HepG2 (cell line): ENCODE results near the gene SASH1. TPM values are rescaled to one million over a fixed set of nuclear protein-coding genes. Genes with fewer than 3 reads are reported as not detected.

Experiments used
- ATAC-seq: fragments of 200-7000 bp; cut with Tn5 transposase; 3 replicates; pipeline ENCODE4 v1.9.1; 2020; ENCODE audit warnings: mild to moderate bottlenecking, moderate library complexity
- BruUV-seq: library from RNA; stranded (reverse); fragments of 400-500 nt; replicated peaks from 2 replicates; lab custom pipeline; 2021; lab: Mats Ljungman, UMichigan
- CTCF ChIA-PET: fragments of 300-600 bp; formaldehyde crosslinking; extraction: SDS; loops from one replicate; lab custom pipeline; 2021; ENCODE audit warnings: low total read pairs, inconsistent platforms, low intra/inter-chr PET ratio; lab: Yijun Ruan, JAX
- POLR2A ChIA-PET: fragments of 350-600 bp; sonication (Branson Sonifier 250); formaldehyde crosslinking; loops from one replicate; lab custom pipeline; 2020; ENCODE audit warnings: antibody characterized with exemption, inconsistent platforms; lab: Yijun Ruan, JAX
- DNase-seq: peaks from one replicate; pipeline ENCODE4 v3.0.0-alpha.2; 2015; ENCODE audit warnings: low spot score
- FAIRE-seq: peaks from 3 replicates; lab custom pipeline; 2011; peaks lifted over from hg19 to GRCh38; lab: Jason Lieb, UNC
- H2AFZ ChIP-seq: one replicate; pipeline ENCODE4 v1.6.1; 2011; ENCODE audit warnings: low read length, inconsistent platforms
- H3K27ac ChIP-seq: fragments of 300-600 bp; 3 replicates; pipeline ENCODE4 v1.8.0; 2011; ENCODE audit warnings: mixed run types, mild to moderate bottlenecking, mixed read lengths, low read length, inconsistent platforms; ENCODE audit not compliant: insufficient read depth; ENCODE audit errors: extremely low read length
- H3K27me3 ChIP-seq, 2 experiments: fragments of 200-600 bp in 1 of 2; 2 replicates in 1 of 2; 3 replicates in 1 of 2; pipeline versions ENCODE4 v1.6.0 to v1.8.0; 2011; ENCODE audit warnings: low read length in 2 of 2, mild to moderate bottlenecking in 2 of 2, moderate library complexity in 2 of 2, inconsistent platforms in 1 of 2; ENCODE audit not compliant: insufficient read depth in 2 of 2, control insufficient read depth in 1 of 2
- H3K36me3 ChIP-seq, 2 experiments: fragments of 200-600 bp in 1 of 2; replicated peaks in 1 of 2; 2 replicates in 1 of 2; 3 replicates in 1 of 2; pipeline versions ENCODE4 v1.5.1 to v1.8.0; 2011; ENCODE audit warnings: low read length in 2 of 2, inconsistent platforms in 1 of 2; ENCODE audit not compliant: insufficient read depth in 2 of 2, control insufficient read depth in 1 of 2
- H3K4me1 ChIP-seq: 2 replicates; pipeline ENCODE4 v1.5.1; 2012; ENCODE audit warnings: low read length, inconsistent platforms; ENCODE audit not compliant: insufficient read depth
- H3K4me2 ChIP-seq: 2 replicates; pipeline ENCODE4 v1.6.0; 2011; ENCODE audit warnings: low read depth, low read length, inconsistent platforms
- H3K4me3 ChIP-seq, 3 experiments: fragments of 200-600 bp in 1 of 3; sonication (generic), shearing (Covaris generic) in 1 of 3; replicated peaks in 1 of 3; 2 replicates each; pipeline ENCODE4 v1.5.1; 2011 to 2016; ENCODE audit warnings: low read length in 3 of 3, inconsistent platforms in 2 of 3, low read depth in 2 of 3, mild to moderate bottlenecking in 2 of 3, control low read depth in 1 of 3, mixed read lengths in 1 of 3; ENCODE audit not compliant: insufficient read depth in 1 of 3
- H3K79me2 ChIP-seq: one replicate; pipeline ENCODE4 v1.6.1; 2011; ENCODE audit warnings: low read length, inconsistent platforms; ENCODE audit not compliant: insufficient read depth
- H3K9ac ChIP-seq: 2 replicates; pipeline ENCODE4 v1.6.0; 2011; ENCODE audit warnings: mild to moderate bottlenecking, low read depth, low read length, inconsistent platforms; ENCODE audit not compliant: insufficient read depth
- H3K9me3 ChIP-seq: 2 replicates; pipeline ENCODE4 v1.5.1; 2012; ENCODE audit warnings: mild to moderate bottlenecking, low read length
- H4K20me1 ChIP-seq: 2 replicates; pipeline ENCODE4 v1.6.0; 2011; ENCODE audit warnings: inconsistent platforms, mild to moderate bottlenecking, low read length, moderate library complexity; ENCODE audit not compliant: insufficient read depth
- CREB3 ChIP-seq: sonication (generic); formaldehyde crosslinking; IDR thresholded peaks from 2 replicates; pipeline ENCODE4 v1.5.0; 2020; ENCODE audit warnings: missing genetic modification reagents
- DMTF1 ChIP-seq: sonication (generic); formaldehyde crosslinking; IDR thresholded peaks from 2 replicates; pipeline ENCODE4 v1.4.0; 2020; ENCODE audit warnings: mild to moderate bottlenecking, missing genetic modification reagents
- DNMT1 ChIP-seq: sonication (generic); formaldehyde crosslinking; IDR thresholded peaks from 2 replicates; pipeline ENCODE4 v1.5.1; 2020; ENCODE audit warnings: mild to moderate bottlenecking, missing genetic modification reagents
- HNRNPK ChIP-seq: fragments of 200-400 bp; formaldehyde crosslinking; IDR thresholded peaks from 2 replicates; pipeline ENCODE4 v1.6.1; 2018; ENCODE audit warnings: low read length, low read depth, moderate library complexity, mild to moderate bottlenecking; ENCODE audit not compliant: poor library complexity, severe bottlenecking
- NFYB ChIP-seq: sonication (generic); formaldehyde crosslinking; IDR thresholded peaks from 2 replicates; pipeline ENCODE4 v1.4.0; 2020; ENCODE audit warnings: missing genetic modification reagents
- NR2F6 ChIP-seq, 2 experiments: IDR thresholded peaks; 2 replicates each; pipeline ENCODE4 v1.6.1; 2016; ENCODE audit warnings: antibody characterized with exemption in 1 of 2, mild to moderate bottlenecking in 1 of 2
- ZNF160 ChIP-seq: sonication (generic); formaldehyde crosslinking; IDR thresholded peaks from 2 replicates; pipeline ENCODE4 v1.8.0; 2022; ENCODE audit warnings: mild to moderate bottlenecking, inconsistent platforms, missing genetic modification reagents
- ZNF547 ChIP-seq: sonication (generic); formaldehyde crosslinking; IDR thresholded peaks from 2 replicates; pipeline ENCODE4 v1.5.1; 2020; ENCODE audit warnings: mild to moderate bottlenecking, missing genetic modification reagents
- ZNF660 ChIP-seq: sonication (generic); formaldehyde crosslinking; IDR thresholded peaks from 2 replicates; pipeline ENCODE4 v1.5.1; 2020; ENCODE audit warnings: mild to moderate bottlenecking, low read depth, missing genetic modification reagents, borderline replicate concordance
- ZNF792 ChIP-seq: IDR thresholded peaks from 2 replicates; pipeline ENCODE4 v1.6.1; 2016
- ZNF891 ChIP-seq: sonication (generic); formaldehyde crosslinking; IDR thresholded peaks from 2 replicates; pipeline ENCODE4 v1.5.0; 2020; ENCODE audit warnings: mild to moderate bottlenecking, missing genetic modification reagents
- ZXDC ChIP-seq: sonication (generic); formaldehyde crosslinking; IDR thresholded peaks from 2 replicates; pipeline ENCODE4 v1.5.0; 2020; ENCODE audit warnings: mild to moderate bottlenecking, missing genetic modification reagents
- WGBS: methylation state at CpG from one replicate; pipeline ENCODE4 v1.1.6; 2017; ENCODE audit warnings: low lambda C conversion rate; 5-methylcytosine and 5-hydroxymethylcytosine counted together
- in situ Hi-C: cut with HindIII; loops from 2 replicates; pipeline ENCODE4 v1.10.0; 2017; ENCODE audit warnings: low pct_unique_long_range_greater_than_20kb; ENCODE audit not compliant: extremely low pct_ligation_motif_present
- intact Hi-C: fragments of 100-400 bp; cut with micrococcal nuclease; formaldehyde crosslinking; loops from one replicate; pipeline ENCODE4 v1.10.0; 2022; ENCODE audit not compliant: unreplicated experiment
- polyA plus RNA-seq, 8 experiments: library from polyadenylated mRNA; depleted of rRNA in 3 of 8; stranded (reverse) in 7 of 8; unstranded in 1 of 8; fragments of >200 nt; fragmentation: Illumina TruSeq in 4 of 8; extraction: Trizol in 4 of 8; gene quantifications; 2 replicates each; pipeline versions ENCODE4 v1.2.1 to v1.2.3, GENCODE V29; 2011 to 2016; ENCODE audit warnings: low read depth in 4 of 8, missing spikeins in 1 of 8, mixed read lengths in 1 of 8; ENCODE audit not compliant: insufficient read depth in 1 of 8
- total RNA-seq, 5 experiments: library from RNA; depleted of rRNA; stranded (reverse); fragments of >200 nt; fragmentation: Illumina TruSeq; extraction: Trizol; gene quantifications; 2 replicates each; pipeline ENCODE4 v1.2.3, GENCODE V29; 2016; ENCODE audit warnings: low read depth in 1 of 5

Gene SASH1
- total and polyA plus RNA-seq, 2 of the 13 experiments (the other 11 are each of a cell fraction or from before 2014, with no cell fraction given), result 7.5 to 8.2 TPM

- ChIA-PET POLR2A (no interaction called here), CTCF (no interaction called here)
- no peak for ATAC-seq
- Histone ChIP-seq H3K27ac (no peak overlapping the region), H4K20me1 (no peaks in the 10 kb centered on the region), H3K79me2 (no peaks in the 10 kb centered on the region), H3K36me3 (no peaks in the 10 kb centered on the region), H3K27me3 (no peaks in the 10 kb centered on the region), H3K4me2 (no peak overlapping the region), H3K4me3 (no peak overlapping the region), H3K9ac (no peak overlapping the region), H3K9me3 (no peaks in the 10 kb centered on the region), H2AFZ (no peak overlapping the region), H3K4me1 (no peaks in the 10 kb centered on the region)
- intact Hi-C loops, result no loop called here
- BruUV-seq, result no TSS peak
- DNase-seq, result no peak
- WGBS, result 94% methylated on average over 5 of the region's 5 CpGs
- TF ChIP-seq ZNF547 (CRISPR knock-in tag), result no peak
- TF ChIP-seq DNMT1 (CRISPR knock-in tag), result no peak
- TF ChIP-seq CREB3 (CRISPR knock-in tag), result no peak
- no peak for TF ChIP-seq ZNF660 (CRISPR knock-in tag)
- TF ChIP-seq NR2F6 (IDR thresholded peaks at IDR 0.05), result no peak
- no peak for TF ChIP-seq NR2F6 (CRISPR knock-in tag; IDR thresholded peaks at IDR 0.05)
- TF ChIP-seq HNRNPK, result no peak
- in situ Hi-C loops, result no loop called here
- no peak for FAIRE-seq
Measured at GRCh38 chr6:148419430-148419829, 76.8 kb downstream of the SASH1 start.

- no peak for TF ChIP-seq ZXDC (CRISPR knock-in tag)
- no peak for TF ChIP-seq ZNF160 (CRISPR knock-in tag)
- TF ChIP-seq DMTF1 (CRISPR knock-in tag), result no peak
- no peak for TF ChIP-seq NFYB (CRISPR knock-in tag)
- no peak for TF ChIP-seq ZNF891
- no peak for TF ChIP-seq ZNF792 (CRISPR knock-in tag)
- Histone ChIP-seq H3K4me1 (no peaks in the 10 kb centered on the region), H3K4me3 (no peak overlapping the region), H2AFZ (no peak overlapping the region), H3K9me3 (no peaks in the 10 kb centered on the region), H3K79me2 (no peaks in the 10 kb centered on the region), H3K4me2 (no peak overlapping the region), H3K27me3 (no peaks in the 10 kb centered on the region), H3K9ac (no peak overlapping the region), H3K36me3 (no peaks in the 10 kb centered on the region), H4K20me1 (no peaks in the 10 kb centered on the region), H3K27ac (no peak overlapping the region)
- ChIA-PET POLR2A (no interaction called here), CTCF (no interaction called here)
- DNase-seq (no peak), ATAC-seq (no peak), FAIRE-seq (no peak)
- no TSS peak for BruUV-seq
- in situ Hi-C loops (no loop called here), intact Hi-C loops (no loop called here)
- WGBS, result 88% methylated on average over 4 of the region's 4 CpGs
Measured at GRCh38 chr6:148422085-148422484, 79.4 kb downstream of the SASH1 start.
